HepG2 (cell line): ENCODE measurements around the gene NHERF2. TPM values are rescaled to one million over a fixed set of nuclear protein-coding genes. Genes with fewer than 3 reads are reported as not detected.
A peak's percentile ranks its signal among the peaks of the same experiment; 100 is the strongest.

Experiments
- ATAC-seq: fragments of 200-7000 bp; cut with Tn5 transposase; 3 replicates; pipeline ENCODE4 v1.9.1; 2020; ENCODE audit warnings: mild to moderate bottlenecking, moderate library complexity
- BruUV-seq: library from RNA; stranded (reverse); fragments of 400-500 nt; replicated peaks from 2 replicates; lab custom pipeline; 2021; lab: Mats Ljungman, UMichigan
- CTCF ChIA-PET: fragments of 300-600 bp; formaldehyde crosslinking; extraction: SDS; loops from one replicate; lab custom pipeline; 2021; ENCODE audit warnings: low total read pairs, inconsistent platforms, low intra/inter-chr PET ratio; lab: Yijun Ruan, JAX
- POLR2A ChIA-PET: fragments of 350-600 bp; sonication (Branson Sonifier 250); formaldehyde crosslinking; loops from one replicate; lab custom pipeline; 2020; ENCODE audit warnings: antibody characterized with exemption, inconsistent platforms; lab: Yijun Ruan, JAX
- DNase-seq: peaks from one replicate; pipeline ENCODE4 v3.0.0-alpha.2; 2015; ENCODE audit warnings: low spot score
- FAIRE-seq: peaks from 3 replicates; lab custom pipeline; 2011; peaks lifted over from hg19 to GRCh38; lab: Jason Lieb, UNC
- H2AFZ ChIP-seq: one replicate; pipeline ENCODE4 v1.6.1; 2011; ENCODE audit warnings: low read length, inconsistent platforms
- H3K27ac ChIP-seq: fragments of 300-600 bp; 3 replicates; pipeline ENCODE4 v1.8.0; 2011; ENCODE audit warnings: mixed run types, mild to moderate bottlenecking, mixed read lengths, low read length, inconsistent platforms; ENCODE audit not compliant: insufficient read depth; ENCODE audit errors: extremely low read length
- H3K27me3 ChIP-seq, 2 experiments: fragments of 200-600 bp in 1 of 2; 2 replicates in 1 of 2; 3 replicates in 1 of 2; pipeline versions ENCODE4 v1.6.0 to v1.8.0; 2011; ENCODE audit warnings: low read length in 2 of 2, mild to moderate bottlenecking in 2 of 2, moderate library complexity in 2 of 2, inconsistent platforms in 1 of 2; ENCODE audit not compliant: insufficient read depth in 2 of 2, control insufficient read depth in 1 of 2
- H3K36me3 ChIP-seq, 2 experiments: fragments of 200-600 bp in 1 of 2; replicated peaks in 1 of 2; 2 replicates in 1 of 2; 3 replicates in 1 of 2; pipeline versions ENCODE4 v1.5.1 to v1.8.0; 2011; ENCODE audit warnings: low read length in 2 of 2, inconsistent platforms in 1 of 2; ENCODE audit not compliant: insufficient read depth in 2 of 2, control insufficient read depth in 1 of 2
- H3K4me1 ChIP-seq: 2 replicates; pipeline ENCODE4 v1.5.1; 2012; ENCODE audit warnings: low read length, inconsistent platforms; ENCODE audit not compliant: insufficient read depth
- H3K4me2 ChIP-seq: 2 replicates; pipeline ENCODE4 v1.6.0; 2011; ENCODE audit warnings: low read depth, low read length, inconsistent platforms
- H3K4me3 ChIP-seq, 3 experiments: fragments of 200-600 bp in 1 of 3; sonication (generic), shearing (Covaris generic) in 1 of 3; replicated peaks in 1 of 3; 2 replicates each; pipeline ENCODE4 v1.5.1; 2011 to 2016; ENCODE audit warnings: low read length in 3 of 3, inconsistent platforms in 2 of 3, low read depth in 2 of 3, mild to moderate bottlenecking in 2 of 3, control low read depth in 1 of 3, mixed read lengths in 1 of 3; ENCODE audit not compliant: insufficient read depth in 1 of 3
- H3K79me2 ChIP-seq: one replicate; pipeline ENCODE4 v1.6.1; 2011; ENCODE audit warnings: low read length, inconsistent platforms; ENCODE audit not compliant: insufficient read depth
- H3K9ac ChIP-seq: 2 replicates; pipeline ENCODE4 v1.6.0; 2011; ENCODE audit warnings: mild to moderate bottlenecking, low read depth, low read length, inconsistent platforms; ENCODE audit not compliant: insufficient read depth
- H3K9me3 ChIP-seq: 2 replicates; pipeline ENCODE4 v1.5.1; 2012; ENCODE audit warnings: mild to moderate bottlenecking, low read length
- H4K20me1 ChIP-seq: 2 replicates; pipeline ENCODE4 v1.6.0; 2011; ENCODE audit warnings: inconsistent platforms, mild to moderate bottlenecking, low read length, moderate library complexity; ENCODE audit not compliant: insufficient read depth
- CHD2 ChIP-seq: IDR thresholded peaks from 2 replicates; pipeline ENCODE4 v1.6.1; 2011; ENCODE audit warnings: low read depth, low read length, improper control_type of control experiment
- ZFP37 ChIP-seq: sonication (generic); formaldehyde crosslinking; IDR thresholded peaks from 2 replicates; pipeline ENCODE4 v1.4.0; 2020; ENCODE audit warnings: missing genetic modification reagents, borderline replicate concordance
- ZMYM3 ChIP-seq: sonication (generic); formaldehyde crosslinking; IDR thresholded peaks from 2 replicates; pipeline ENCODE4 v1.5.1; 2020; ENCODE audit warnings: mild to moderate bottlenecking, missing genetic modification reagents
- ZNF569 ChIP-seq: sonication (generic); formaldehyde crosslinking; IDR thresholded peaks from 2 replicates; pipeline ENCODE4 v1.5.0; 2020; ENCODE audit warnings: mild to moderate bottlenecking, missing genetic modification reagents, moderate library complexity, borderline replicate concordance
- ZNF607 ChIP-seq: sonication (generic); formaldehyde crosslinking; IDR thresholded peaks from 2 replicates; pipeline ENCODE4 v1.5.1; 2020; ENCODE audit warnings: missing genetic modification reagents, mild to moderate bottlenecking, borderline replicate concordance
- WGBS: methylation state at CpG from one replicate; pipeline ENCODE4 v1.1.6; 2017; ENCODE audit warnings: low lambda C conversion rate; 5-methylcytosine and 5-hydroxymethylcytosine counted together
- in situ Hi-C: cut with HindIII; loops from 2 replicates; pipeline ENCODE4 v1.10.0; 2017; ENCODE audit warnings: low pct_unique_long_range_greater_than_20kb; ENCODE audit not compliant: extremely low pct_ligation_motif_present
- intact Hi-C: fragments of 100-400 bp; cut with micrococcal nuclease; formaldehyde crosslinking; loops from one replicate; pipeline ENCODE4 v1.10.0; 2022; ENCODE audit not compliant: unreplicated experiment
- polyA plus RNA-seq, 8 experiments: library from polyadenylated mRNA; depleted of rRNA in 3 of 8; stranded (reverse) in 7 of 8; unstranded in 1 of 8; fragments of >200 nt; fragmentation: Illumina TruSeq in 4 of 8; extraction: Trizol in 4 of 8; gene quantifications; 2 replicates each; pipeline versions ENCODE4 v1.2.1 to v1.2.3, GENCODE V29; 2011 to 2016; ENCODE audit warnings: low read depth in 4 of 8, missing spikeins in 1 of 8, mixed read lengths in 1 of 8; ENCODE audit not compliant: insufficient read depth in 1 of 8
- total RNA-seq, 5 experiments: library from RNA; depleted of rRNA; stranded (reverse); fragments of >200 nt; fragmentation: Illumina TruSeq; extraction: Trizol; gene quantifications; 2 replicates each; pipeline ENCODE4 v1.2.3, GENCODE V29; 2016; ENCODE audit warnings: low read depth in 1 of 5
- TF ChIP-seq, protein P1 (sequence below): sonication (generic); formaldehyde crosslinking; conservative IDR thresholded peaks from 2 replicates; pipeline ENCODE4 v1.4.0; 2020; ENCODE audit warnings: missing genetic modification reagents
- TF ChIP-seq, protein P2 (sequence below): sonication (generic); formaldehyde crosslinking; IDR thresholded peaks from 2 replicates; pipeline ENCODE4 v1.5.0; 2020; ENCODE audit warnings: missing genetic modification reagents
- TF ChIP-seq, protein P3 (sequence below): sonication (generic); formaldehyde crosslinking; conservative IDR thresholded peaks from 2 replicates; pipeline ENCODE4 v1.8.1; 2023; ENCODE audit warnings: missing genetic modification reagents
- TF ChIP-seq, protein P4 (sequence below): IDR thresholded peaks from 2 replicates; pipeline ENCODE4 v1.6.1; 2016; ENCODE audit warnings: low read depth
- TF ChIP-seq, protein P5 (sequence below): sonication (generic); formaldehyde crosslinking; IDR thresholded peaks from 2 replicates; pipeline ENCODE4 v1.4.0; 2020; ENCODE audit warnings: low read depth, mild to moderate bottlenecking, missing genetic modification reagents
- TF ChIP-seq, protein P6 (sequence below): sonication (generic); formaldehyde crosslinking; IDR thresholded peaks from 2 replicates; pipeline ENCODE4 v1.5.1; 2020; ENCODE audit warnings: missing genetic modification reagents, mild to moderate bottlenecking, borderline replicate concordance
- TF ChIP-seq, protein P7 (sequence below): sonication (generic); formaldehyde crosslinking; IDR thresholded peaks from 2 replicates; pipeline ENCODE4 v1.5.0; 2020; ENCODE audit warnings: mild to moderate bottlenecking, low read depth, missing genetic modification reagents, borderline replicate concordance

The NHERF2 gene
- total and polyA plus RNA-seq, 2 of the 13 experiments (the other 11 are each of a cell fraction or from before 2014, with no cell fraction given): 23.7 to 39.3 TPM

DNA sequence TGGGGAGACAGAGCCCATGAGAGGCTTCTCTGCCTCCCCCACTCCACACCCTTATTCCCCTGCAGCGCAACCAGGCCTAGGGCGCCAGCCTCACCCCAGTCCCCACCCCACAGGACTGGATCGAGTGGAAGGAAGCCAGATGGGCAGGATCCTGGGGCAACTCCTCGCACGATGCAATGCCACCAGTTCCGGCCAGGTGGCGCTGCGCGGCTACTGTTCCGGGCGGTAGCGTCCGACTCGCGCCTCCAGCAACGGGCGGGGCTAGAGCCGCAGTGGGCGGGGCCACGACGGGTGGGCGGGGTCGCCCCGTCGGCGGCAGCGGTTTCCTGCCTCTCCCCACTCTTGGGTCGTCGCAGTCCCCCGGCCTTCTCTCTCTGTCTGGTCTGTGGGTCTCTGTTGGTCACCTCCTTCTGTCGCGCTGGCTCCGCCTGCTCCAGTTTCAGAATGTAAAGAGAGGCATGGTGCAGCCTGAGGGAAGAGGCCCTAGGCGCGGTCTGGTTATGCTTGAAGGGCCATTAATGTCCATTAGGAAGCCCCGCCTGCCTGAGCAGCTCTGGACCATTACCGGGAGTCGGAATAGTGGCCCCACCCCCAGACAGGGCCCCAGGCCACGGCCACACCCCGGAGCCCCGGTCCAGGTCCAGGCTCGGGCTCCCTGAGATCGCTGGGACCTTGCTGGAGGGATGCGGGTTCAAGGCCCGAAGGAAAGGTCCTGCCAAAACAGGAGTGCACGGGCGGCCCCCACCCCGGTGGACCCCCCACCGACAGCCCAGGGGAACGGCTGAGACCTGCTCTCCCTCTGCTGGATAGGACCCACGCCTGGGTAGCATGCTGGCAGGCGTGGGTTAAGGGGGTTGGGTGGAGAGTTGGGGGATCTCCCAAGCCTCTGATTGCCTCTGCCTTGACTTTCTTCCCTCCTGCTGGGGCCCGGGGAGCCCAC, 3.3 kb upstream of the NHERF2 start:
- H3K4me2 ChIP-seq: peak overlapping the region; percentile 84
- 0 out of 2 replicates have a peak, but pooled peaks have one; percentile 43 for TF ChIP-seq ZFP37 (CRISPR knock-in tag)
- TF ChIP-seq, protein P1, sequence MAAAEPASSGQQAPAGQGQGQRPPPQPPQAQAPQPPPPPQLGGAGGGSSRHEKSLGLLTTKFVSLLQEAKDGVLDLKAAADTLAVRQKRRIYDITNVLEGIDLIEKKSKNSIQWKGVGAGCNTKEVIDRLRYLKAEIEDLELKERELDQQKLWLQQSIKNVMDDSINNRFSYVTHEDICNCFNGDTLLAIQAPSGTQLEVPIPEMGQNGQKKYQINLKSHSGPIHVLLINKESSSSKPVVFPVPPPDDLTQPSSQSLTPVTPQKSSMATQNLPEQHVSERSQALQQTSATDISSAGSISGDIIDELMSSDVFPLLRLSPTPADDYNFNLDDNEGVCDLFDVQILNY (CRISPR knock-in tag): no peak
- TF ChIP-seq CHD2: peak; percentile 36; the same call in 1 of the 2 replicates
- TF ChIP-seq, protein P2, sequence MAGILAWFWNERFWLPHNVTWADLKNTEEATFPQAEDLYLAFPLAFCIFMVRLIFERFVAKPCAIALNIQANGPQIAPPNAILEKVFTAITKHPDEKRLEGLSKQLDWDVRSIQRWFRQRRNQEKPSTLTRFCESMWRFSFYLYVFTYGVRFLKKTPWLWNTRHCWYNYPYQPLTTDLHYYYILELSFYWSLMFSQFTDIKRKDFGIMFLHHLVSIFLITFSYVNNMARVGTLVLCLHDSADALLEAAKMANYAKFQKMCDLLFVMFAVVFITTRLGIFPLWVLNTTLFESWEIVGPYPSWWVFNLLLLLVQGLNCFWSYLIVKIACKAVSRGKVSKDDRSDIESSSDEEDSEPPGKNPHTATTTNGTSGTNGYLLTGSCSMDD (CRISPR knock-in tag): no peak
- TF ChIP-seq, protein P3, sequence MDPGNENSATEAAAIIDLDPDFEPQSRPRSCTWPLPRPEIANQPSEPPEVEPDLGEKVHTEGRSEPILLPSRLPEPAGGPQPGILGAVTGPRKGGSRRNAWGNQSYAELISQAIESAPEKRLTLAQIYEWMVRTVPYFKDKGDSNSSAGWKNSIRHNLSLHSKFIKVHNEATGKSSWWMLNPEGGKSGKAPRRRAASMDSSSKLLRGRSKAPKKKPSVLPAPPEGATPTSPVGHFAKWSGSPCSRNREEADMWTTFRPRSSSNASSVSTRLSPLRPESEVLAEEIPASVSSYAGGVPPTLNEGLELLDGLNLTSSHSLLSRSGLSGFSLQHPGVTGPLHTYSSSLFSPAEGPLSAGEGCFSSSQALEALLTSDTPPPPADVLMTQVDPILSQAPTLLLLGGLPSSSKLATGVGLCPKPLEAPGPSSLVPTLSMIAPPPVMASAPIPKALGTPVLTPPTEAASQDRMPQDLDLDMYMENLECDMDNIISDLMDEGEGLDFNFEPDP: no peak
- no peak; the same call in 1 of the 2 replicates for TF ChIP-seq ZMYM3 (CRISPR knock-in tag)
- peak; percentile 71; the same call in 1 of the 2 replicates for TF ChIP-seq ZNF607 (CRISPR knock-in tag)
- TF ChIP-seq, protein P4, sequence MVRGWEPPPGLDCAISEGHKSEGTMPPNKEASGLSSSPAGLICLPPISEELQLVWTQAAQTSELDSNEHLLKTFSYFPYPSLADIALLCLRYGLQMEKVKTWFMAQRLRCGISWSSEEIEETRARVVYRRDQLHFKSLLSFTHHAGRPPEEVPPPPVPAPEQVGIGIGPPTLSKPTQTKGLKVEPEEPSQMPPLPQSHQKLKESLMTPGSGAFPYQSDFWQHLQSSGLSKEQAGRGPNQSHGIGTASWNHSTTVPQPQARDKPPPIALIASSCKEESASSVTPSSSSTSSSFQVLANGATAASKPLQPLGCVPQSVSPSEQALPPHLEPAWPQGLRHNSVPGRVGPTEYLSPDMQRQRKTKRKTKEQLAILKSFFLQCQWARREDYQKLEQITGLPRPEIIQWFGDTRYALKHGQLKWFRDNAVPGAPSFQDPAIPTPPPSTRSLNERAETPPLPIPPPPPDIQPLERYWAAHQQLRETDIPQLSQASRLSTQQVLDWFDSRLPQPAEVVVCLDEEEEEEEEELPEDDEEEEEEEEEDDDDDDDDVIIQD: peak; percentile 41; the same call in 1 of the 2 replicates
- TF ChIP-seq, protein P5, sequence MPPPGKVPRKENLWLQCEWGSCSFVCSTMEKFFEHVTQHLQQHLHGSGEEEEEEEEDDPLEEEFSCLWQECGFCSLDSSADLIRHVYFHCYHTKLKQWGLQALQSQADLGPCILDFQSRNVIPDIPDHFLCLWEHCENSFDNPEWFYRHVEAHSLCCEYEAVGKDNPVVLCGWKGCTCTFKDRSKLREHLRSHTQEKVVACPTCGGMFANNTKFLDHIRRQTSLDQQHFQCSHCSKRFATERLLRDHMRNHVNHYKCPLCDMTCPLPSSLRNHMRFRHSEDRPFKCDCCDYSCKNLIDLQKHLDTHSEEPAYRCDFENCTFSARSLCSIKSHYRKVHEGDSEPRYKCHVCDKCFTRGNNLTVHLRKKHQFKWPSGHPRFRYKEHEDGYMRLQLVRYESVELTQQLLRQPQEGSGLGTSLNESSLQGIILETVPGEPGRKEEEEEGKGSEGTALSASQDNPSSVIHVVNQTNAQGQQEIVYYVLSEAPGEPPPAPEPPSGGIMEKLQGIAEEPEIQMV (CRISPR knock-in tag): no peak
- TF ChIP-seq ZNF569 (CRISPR knock-in tag): no peak
- TF ChIP-seq, protein P6, sequence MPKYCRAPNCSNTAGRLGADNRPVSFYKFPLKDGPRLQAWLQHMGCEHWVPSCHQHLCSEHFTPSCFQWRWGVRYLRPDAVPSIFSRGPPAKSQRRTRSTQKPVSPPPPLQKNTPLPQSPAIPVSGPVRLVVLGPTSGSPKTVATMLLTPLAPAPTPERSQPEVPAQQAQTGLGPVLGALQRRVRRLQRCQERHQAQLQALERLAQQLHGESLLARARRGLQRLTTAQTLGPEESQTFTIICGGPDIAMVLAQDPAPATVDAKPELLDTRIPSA (CRISPR knock-in tag): no peak
- TF ChIP-seq, protein P7, sequence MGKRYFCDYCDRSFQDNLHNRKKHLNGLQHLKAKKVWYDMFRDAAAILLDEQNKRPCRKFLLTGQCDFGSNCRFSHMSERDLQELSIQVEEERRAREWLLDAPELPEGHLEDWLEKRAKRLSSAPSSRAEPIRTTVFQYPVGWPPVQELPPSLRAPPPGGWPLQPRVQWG (CRISPR knock-in tag): no peak

More for the DNA sequence above, 3.3 kb upstream of the NHERF2 start:
- Histone ChIP-seq H3K9ac (peak overlapping the region; percentile 58), H4K20me1 (0 out of 2 replicates have a peak, but pooled peaks cover 6% of the 10 kb centered on the region), H3K36me3 (no peaks in the 10 kb centered on the region), H3K79me2 (peaks cover 3% of the 10 kb centered on the region), H2AFZ (no peak overlapping the region), H3K27ac (no peak overlapping the region), H3K27me3 (peaks cover 3 to 29% of the 10 kb centered on the region in 2 experiments; a peak in 4 of 5 replicates), H3K4me1 (peaks cover 70% of the 10 kb centered on the region), H3K4me3 (peak overlapping the region; percentile 42 to 68 (median 49); a peak in 5 of 6 replicates), H3K9me3 (no peaks in the 10 kb centered on the region)
- no TSS peak for BruUV-seq
- POLR2A ChIA-PET: interaction anchor here (0.7 to 6.2 kb wide), 10 partner anchors 8 to 132 kb away, joined by 3 to 62 read pairs (median 6); partner anchors contain the start of genes NTHL1, RPS2, TRAF7 and TSC2
- peak; percentile 63 for FAIRE-seq
- in situ Hi-C loops: loop anchor here (5.0 kb wide), 3 partner anchors 34 to 124 kb away; partner anchors contain the start of gene RAB26
- CTCF ChIA-PET: interaction anchor here (1.5 to 1.9 kb wide), 3 partner anchors 24 to 117 kb away, joined by 7 to 15 read pairs (median 9); partner anchors contain the start of genes NTHL1 and TSC2
- 1% methylated on average over 15 of the region's 53 CpGs for WGBS
- DNase-seq: peak; percentile 75
- ATAC-seq: peak; percentile 55
- intact Hi-C loops: loop anchor here (1.0 kb wide), 2 partner anchors 33 to 130 kb away; no protein-coding TSS in a partner anchor
